Stimulated activated CD8-positive, alpha-beta memory T cell treated with anti-CD3 and anti-CD28 coated beads, Interleukin-7, amount 100 ng/mL, for 4 hours (primary cell): ENCODE results near the gene CC2D2A.
"Not testable (repeated sequence)": the region's sequence is repeated elsewhere in the genome, so short reads cannot be mapped to it uniquely, and the experiment has no call there.

Experiments used
- DNase-seq, 2 donors: peaks; one replicate each; pipeline ENCODE4 v3.0.0-alpha.2; 2020; ENCODE audit warnings: low read depth in 2 of 2

CC2D2A gene

GRCh38 chr4:15516494-15516893, 46.8 kb downstream of the CC2D2A start:
- no peak for DNase-seq

DNA sequence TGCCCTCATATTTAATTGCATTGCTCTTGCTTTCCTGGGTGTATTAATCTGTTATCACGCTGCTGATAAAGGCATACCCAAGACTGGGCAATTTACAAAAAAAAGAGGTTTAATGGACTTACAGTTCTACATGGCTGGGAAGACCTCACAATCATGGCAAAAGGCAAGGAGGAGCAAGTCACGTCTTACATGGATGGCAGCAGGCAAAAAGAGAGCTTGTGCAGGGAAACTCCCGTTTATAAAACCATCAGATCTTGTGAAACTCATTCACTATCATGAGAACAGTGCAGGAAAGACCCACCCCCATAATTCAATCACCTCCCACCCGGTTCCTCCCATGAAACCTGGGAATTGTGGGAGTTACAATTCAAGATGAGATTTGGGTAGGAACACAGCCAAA, 48.0 kb downstream of the CC2D2A start:
- DNase-seq = not testable (repeated sequence)

DNA sequence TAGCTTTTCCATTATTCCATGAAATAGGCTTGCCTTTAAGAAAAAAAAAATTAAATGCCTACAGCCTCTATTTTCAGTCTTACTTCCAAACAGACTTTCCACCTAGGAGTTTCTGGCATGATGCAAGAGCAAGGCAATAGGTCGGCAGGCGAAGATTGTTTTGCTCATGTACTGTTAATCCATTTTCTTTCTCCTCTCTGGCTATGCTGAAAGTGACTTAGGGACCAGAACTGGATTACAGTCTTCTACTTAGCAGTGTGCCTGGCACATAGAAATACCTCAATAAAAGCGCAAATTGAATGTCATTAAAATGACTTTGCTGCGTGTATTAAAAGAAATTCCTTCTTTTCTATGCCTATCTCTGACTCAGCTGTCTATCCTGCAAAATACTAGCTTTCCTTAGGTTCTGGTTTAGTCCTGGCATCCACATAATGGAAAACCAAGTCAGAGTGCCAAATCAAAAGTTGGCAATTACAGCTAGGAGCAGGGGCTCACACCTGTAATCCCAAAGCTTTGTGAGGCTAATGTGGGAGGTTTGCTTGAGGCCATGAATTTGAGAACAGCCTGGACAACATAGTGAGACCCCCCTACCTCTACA, 51.9 kb downstream of the CC2D2A start:
- no peak for DNase-seq

DNA sequence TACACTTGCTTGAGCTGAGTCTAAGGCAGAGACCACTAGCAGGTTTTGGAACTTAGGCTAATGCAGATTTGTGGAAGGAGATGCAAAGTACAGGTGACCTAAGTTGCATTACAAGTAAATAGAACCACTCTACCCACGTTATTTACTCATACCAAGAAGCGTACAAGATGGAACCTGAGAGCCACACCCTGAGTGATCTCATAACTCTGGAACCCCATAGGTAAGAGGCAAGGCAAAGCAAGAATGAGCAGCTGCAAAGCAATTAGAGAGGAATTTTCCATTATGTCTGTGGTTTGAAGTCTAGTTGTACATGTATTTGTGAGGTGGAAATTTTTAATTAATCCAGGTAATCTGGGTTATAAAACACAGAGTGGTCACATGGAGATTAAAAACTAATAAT, 55.4 kb downstream of the CC2D2A start:
- DNase-seq = no peak

- no peak for DNase-seq
These were observed 57.4 kb downstream of the CC2D2A start for GRCh38 chr4:15526924-15527592.

GRCh38 chr4:15531792-15532191, 62.1 kb downstream of the CC2D2A start:
- DNase-seq = no peak

DNA sequence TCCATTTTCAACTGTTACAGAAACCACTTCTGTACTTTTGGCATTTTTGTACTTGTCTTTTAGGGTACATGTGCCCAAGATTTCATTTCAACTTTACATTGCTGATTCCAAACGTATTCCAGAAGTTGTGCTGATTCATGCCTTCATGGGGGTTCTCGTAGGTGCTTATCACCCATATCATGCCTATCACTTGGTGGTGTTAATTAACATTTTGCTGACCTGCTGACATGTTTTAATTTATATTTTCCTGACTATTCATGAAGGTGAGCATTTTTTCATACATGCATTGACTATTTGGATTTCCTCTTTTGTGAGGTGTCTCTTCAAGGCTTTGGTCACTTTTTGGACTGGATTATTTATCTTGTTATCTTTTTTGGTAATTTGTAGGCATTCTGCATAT, 64.1 kb downstream of the CC2D2A start:
- DNase-seq = no peak

DNA sequence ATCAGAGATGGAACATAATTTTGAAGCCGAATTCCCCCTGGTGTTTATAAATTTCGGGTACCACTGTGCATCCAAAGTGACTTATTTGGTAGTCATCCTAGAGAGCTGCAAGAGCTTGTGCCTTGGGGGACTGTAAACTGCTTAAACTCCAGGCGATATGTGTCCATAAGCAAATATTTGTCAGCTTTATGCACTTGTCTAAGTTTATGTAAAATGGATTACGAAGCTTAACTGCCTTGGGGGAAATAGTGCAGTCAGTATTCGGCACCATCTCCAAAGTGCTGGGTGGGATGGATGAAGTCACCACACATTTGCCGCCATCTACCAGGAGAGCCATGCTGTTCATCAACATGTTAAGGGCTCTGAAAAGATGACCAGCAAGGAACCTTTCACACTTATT, 65.9 kb downstream of the CC2D2A start:
- no peak for DNase-seq

- DNase-seq = no peak
These were observed 67.1 kb downstream of the CC2D2A start for GRCh38 chr4:15536552-15537499.

DNA sequence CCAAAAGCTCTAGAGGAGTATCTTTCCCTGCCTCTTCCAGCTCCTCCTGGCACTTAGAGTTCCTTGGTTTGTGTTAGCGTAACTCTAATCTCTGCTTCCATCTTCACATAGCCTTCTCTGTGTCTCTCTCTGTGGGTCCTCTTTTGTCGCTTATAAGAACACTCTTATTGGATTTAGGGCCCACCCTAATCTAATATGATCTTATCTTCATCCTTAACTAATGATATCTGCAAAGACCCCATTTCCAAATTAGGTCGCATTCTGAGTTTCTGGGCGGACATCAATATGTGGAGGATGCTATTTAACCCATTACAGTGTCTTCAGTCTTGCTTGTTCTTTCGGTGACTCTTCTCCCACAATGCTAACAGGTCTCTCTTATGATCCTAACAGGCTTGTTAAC, 72.3 kb downstream of the CC2D2A start:
- no peak for DNase-seq

DNA sequence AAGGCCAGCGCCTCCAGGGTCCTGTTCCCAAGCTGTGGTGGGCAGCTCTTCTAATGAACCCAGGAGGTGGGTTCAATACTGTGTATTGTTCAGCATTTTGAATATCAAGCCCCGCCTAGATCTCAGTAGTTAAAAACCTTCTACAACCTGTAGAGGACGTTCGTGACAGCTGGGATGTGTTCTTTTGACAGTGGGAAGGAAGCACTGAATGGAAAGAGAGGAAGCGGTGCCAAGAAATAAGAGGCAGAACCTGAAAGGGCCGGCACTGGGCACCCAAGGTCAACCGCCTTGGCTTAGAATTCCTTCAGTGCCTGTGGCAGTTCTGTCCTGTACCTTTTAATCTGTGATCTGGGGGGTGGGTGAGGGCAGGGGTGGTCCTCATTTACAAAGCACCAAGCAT, 73.1 kb downstream of the CC2D2A start:
- DNase-seq = no peak

GRCh38 chr4:15543537-15544247, 74.0 kb downstream of the CC2D2A start:
- no peak for DNase-seq

DNA sequence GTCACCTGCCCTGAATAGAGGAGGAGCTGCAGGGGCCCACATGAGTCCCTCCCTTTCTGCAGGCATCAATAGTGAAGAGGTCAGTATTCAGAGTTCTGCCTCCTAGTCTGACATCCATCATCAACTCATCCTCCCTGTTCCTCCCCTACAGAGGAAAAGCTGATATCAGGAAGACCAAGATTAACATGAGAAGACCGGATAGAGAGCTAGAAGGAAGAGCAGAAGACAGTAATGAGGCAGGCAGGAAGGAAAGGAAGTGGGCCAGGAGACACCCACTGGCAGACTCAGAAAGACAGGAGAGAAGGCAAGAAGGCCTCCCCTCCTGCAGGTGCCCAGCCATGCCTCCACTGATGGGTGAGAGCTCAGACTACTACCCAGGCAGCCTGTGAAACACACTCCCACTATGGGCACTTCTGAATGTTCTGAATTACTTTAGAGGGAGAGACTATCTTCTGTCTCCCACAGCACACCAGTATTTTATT, 74.6 kb downstream of the CC2D2A start:
- no peak for DNase-seq

DNA sequence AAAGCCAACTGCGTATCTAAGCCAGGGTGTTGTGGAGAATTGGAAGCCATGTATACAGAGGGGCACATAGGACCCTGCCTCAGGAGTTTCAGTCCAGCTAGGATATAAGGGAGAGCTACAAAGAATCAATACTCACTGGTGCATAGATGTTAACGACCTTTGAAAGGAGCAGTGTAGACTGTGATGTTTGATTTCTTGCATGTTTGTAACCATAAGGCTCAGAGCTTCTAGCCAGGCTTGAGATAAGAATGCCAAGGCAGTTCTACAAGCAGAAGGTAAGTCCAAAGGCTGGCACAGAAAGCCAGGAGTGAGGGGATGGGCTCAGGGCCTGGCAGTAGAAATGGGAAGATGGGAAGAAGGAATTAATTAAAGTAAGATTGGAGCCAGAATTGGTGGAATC, 75.7 kb downstream of the CC2D2A start:
- no peak for DNase-seq

GRCh38 chr4:15547392-15547791, 77.7 kb downstream of the CC2D2A start:
- DNase-seq = no peak

DNA sequence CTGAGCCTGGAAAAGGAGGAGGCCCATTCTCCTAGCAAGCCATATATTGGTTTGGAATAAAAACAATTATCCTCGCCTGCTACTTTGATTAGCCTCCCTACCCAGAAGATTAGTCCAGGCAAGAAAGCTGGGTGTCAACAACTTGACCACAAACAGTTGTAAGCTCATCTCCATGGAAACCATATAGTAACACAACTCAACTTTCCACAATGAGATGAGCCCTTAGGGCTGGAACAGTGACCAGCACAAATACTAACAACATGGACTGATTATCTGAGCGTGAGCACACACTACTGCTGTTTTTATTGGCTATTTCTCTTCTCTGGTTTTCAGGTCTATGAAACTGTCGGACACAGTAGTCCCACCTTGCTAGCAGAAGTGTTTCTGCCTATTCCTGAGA, 80.8 kb downstream of the CC2D2A start:
- no peak for DNase-seq

- DNase-seq = no peak
These were observed 82.2 kb downstream of the CC2D2A start for GRCh38 chr4:15551740-15552446.

DNA sequence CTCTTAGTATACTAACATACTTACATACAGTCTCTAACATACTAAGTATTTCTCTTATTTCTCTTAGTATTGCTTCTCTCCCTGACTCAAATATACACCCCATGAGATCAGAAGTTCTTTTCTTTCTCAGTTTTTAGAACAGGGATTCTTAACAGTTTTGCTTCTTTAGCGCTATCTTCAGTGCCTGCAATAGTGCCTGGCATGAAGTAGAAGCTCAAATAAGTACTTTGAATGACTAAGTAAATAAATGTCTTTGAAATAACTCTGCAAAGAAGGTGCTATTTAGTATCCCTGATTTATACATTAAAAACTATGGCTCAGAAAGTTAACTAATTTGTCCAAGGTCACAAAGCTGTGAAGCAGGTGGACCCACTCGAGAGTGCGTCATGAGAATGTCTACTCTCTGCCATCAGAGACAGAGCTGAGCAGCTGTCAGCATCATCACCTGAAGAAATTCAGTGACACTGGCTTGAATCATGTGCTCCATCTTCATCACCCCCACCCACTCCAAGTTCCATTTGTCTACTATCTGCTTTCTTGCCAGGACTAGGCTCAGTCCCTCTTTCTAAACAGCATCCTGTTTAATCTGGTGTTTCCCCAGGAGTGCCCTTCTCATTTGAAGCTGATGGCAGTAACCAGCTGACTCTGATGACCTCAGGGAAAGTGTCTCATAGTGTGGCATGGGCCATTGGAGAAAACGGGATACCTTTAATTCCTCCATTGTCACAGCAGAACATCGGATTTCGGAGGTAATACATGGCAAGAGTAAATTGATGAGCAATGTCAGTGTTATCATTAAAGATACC, 83.1 kb downstream of the CC2D2A start:
- DNase-seq = no peak

GRCh38 chr4:15556511-15557092, 86.9 kb downstream of the CC2D2A start:
- DNase-seq = no peak
